ENCODE results near the gene SSTR3. TPM values are rescaled to one million over a fixed set of nuclear protein-coding genes. Genes with fewer than 3 reads are reported as not detected.

Gene SSTR3
- total RNA-seq, 2 experiments from 2014 or later = 3.5 to 3.6 TPM

DNA sequence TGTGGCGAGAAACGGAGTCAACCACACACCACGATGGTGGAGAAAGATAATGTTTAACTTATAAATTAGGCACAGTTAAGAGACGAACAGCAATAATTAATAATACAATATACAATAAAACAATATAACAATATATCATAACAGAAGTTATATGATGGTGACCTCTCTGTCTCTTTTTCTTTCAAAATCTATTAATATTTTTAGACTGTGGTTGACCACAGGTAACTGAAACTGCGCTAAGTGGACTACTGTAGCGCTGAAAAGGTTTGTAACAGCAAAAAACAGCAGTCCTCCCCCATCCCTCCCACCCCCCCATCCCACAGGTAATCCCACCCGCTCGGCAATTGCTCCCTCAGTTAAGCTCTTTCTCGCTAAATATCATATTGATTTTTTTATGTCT, 3.6 kb upstream of the SSTR3 start:
- Mint-ChIP-seq H3K4me3 (no peak overlapping the region), H3K4me1 (ENCODE audit: low read depth) (peaks cover 50% of the 10 kb centered on the region), H3K27me3 (ENCODE audit: low read depth) (no peaks in the 10 kb centered on the region), H3K36me3 (ENCODE audit: low read depth) (peaks cover 28% of the 10 kb centered on the region), H3K9me3 (ENCODE audit: insufficient read depth) (peaks cover under 1% of the 10 kb centered on the region), H3K27ac (no peak overlapping the region)
- ChIA-PET POLR2A (interaction anchor here (1.0 to 12.2 kb wide), 4 partner anchors 14 to 54 kb away, joined by 3 to 249 read pairs (median 47); partner anchors contain the start of gene RAC2), CTCF (interaction anchor here (1.1 to 6.2 kb wide), 5 partner anchors 10 to 45 kb away, joined by 3 to 83 read pairs (median 5); no protein-coding TSS in a partner anchor)
- ATAC-seq (no peak), DNase-seq (no peak)

GRCh38 chr22:37214731-37215030, 2.4 kb upstream of the SSTR3 start:
- H3K9me3 Mint-ChIP-seq (ENCODE audit: insufficient read depth) = no peaks in the 10 kb centered on the region
- H3K36me3 Mint-ChIP-seq (ENCODE audit: low read depth) = peaks cover 19% of the 10 kb centered on the region
- no peaks in the 10 kb centered on the region for H3K27me3 Mint-ChIP-seq (ENCODE audit: low read depth)
- ATAC-seq (no peak), DNase-seq (no peak)
- POLR2A ChIA-PET = interaction anchor here (12.2 kb wide), 1 partner anchor 27 kb away, joined by 249 read pairs; the partner anchor contains the start of gene RAC2
- CTCF ChIA-PET = interaction anchor here (6.2 kb wide), 1 partner anchor 14 kb away, joined by 83 read pairs; no protein-coding TSS in a partner anchor
- H3K4me3 Mint-ChIP-seq = no peak overlapping the region
- peak overlapping the region; percentile 40 for H3K27ac Mint-ChIP-seq
- peaks cover 37% of the 10 kb centered on the region for H3K4me1 Mint-ChIP-seq (ENCODE audit: low read depth)

DNA sequence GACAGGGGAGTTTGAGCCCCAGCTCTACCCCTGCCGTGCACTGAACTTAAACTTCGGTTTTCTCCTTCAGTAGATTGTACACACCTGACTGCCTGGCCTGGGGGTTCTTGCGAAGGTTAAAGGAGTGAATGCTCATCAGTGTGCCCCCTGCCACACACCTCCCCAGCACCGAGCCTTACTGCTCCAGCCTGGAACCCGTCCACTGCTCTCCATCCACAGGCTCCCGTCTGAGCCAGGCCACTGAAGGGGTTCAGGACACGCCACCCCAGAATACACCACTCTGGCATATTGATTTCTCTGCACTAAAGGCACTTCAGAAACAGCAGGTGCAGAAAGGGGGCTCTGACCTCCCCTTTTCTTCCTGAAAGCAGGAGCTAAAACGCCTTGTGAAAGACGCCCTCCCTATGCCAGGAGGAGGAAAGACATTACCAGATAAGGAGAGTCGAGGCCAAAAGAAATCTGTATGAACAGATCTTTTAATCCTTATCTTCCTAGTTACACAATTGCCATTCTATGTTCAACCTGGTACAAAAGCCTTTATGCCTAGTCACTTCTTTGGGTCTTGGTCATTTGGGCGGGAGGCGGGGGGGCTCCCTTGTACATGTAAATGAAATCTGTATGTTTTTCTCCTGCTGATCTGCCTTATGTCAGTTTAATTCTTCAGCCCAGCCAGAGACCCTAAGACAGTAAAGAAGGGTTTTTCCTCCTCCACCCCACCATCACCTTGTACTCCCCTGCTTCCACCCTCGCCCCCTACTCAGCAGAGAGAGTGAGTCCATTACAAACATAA, 1.9 kb upstream of the SSTR3 start:
- no peaks in the 10 kb centered on the region for H3K9me3 Mint-ChIP-seq (ENCODE audit: insufficient read depth)
- DNase-seq (no peak), ATAC-seq (no peak)
- ChIA-PET CTCF (no interaction called here), POLR2A (no interaction called here)
- no peaks in the 10 kb centered on the region for H3K27me3 Mint-ChIP-seq (ENCODE audit: low read depth)
- peaks cover 19% of the 10 kb centered on the region for H3K36me3 Mint-ChIP-seq (ENCODE audit: low read depth)
- H3K4me3 Mint-ChIP-seq = no peak overlapping the region
- peak overlapping the region; percentile 40 for H3K27ac Mint-ChIP-seq
- H3K4me1 Mint-ChIP-seq (ENCODE audit: low read depth) = peaks cover 32% of the 10 kb centered on the region

DNA sequence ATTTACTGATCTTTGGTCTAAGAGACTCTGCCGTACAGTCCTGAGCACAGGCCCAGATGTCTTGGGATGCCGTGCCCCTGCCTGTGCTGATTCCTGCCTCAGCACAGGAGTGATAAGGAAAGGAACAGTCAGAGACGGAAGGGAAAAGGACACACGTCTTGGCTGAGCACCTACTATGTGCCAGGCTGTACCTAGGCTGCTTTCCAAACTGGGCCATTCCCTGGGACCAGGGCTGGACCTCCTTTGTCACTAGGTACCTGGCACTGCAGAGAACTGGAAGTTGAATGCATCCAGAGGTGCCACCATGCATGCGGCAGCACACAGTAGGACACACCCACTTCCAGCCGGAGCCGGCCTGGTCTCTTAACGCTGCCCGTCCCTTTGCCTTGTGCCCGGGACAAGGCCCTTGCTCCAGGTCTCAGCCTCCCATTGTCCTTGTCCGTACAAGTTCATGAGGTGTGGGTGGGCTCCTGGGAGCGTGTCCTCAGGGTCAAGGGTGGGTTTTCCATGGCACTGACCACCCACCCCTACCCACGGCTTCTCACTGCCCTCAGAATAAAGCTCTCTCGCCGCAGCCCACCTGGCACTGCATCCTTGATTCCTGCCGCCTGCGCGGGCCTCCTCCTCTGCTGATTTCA, 1.1 kb upstream of the SSTR3 start:
- H3K4me1 Mint-ChIP-seq (ENCODE audit: low read depth) = peaks cover 28% of the 10 kb centered on the region
- H3K27ac Mint-ChIP-seq = no peak overlapping the region
- H3K9me3 Mint-ChIP-seq (ENCODE audit: insufficient read depth) = no peaks in the 10 kb centered on the region
- no peak for DNase-seq
- ChIA-PET CTCF (no interaction called here), POLR2A (no interaction called here)
- H3K27me3 Mint-ChIP-seq (ENCODE audit: low read depth) = no peaks in the 10 kb centered on the region
- ATAC-seq = no peak
- H3K36me3 Mint-ChIP-seq (ENCODE audit: low read depth) = peaks cover 19% of the 10 kb centered on the region
- no peak overlapping the region for H3K4me3 Mint-ChIP-seq

DNA sequence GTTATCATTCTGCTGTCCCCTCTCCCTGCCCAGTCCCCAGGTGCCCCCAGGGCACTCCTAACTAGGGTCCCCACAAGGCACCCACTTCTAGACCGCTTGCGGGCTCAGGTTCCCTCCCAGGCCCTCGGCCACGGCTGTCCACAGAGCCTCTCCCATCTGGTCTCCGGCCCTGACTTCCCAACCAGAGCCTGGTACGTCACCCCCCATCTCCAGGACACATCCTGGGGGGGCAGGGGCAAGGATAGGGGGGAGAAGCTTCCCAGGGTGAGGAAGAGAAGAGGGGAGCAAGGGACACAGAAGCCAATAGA, 457 bp downstream of the SSTR3 start:
- ChIA-PET CTCF (interaction anchor here (5.4 kb wide), 1 partner anchor 12 kb away, joined by 34 read pairs; no protein-coding TSS in a partner anchor), POLR2A (no interaction called here)
- Mint-ChIP-seq H3K27me3 (ENCODE audit: low read depth) (no peaks in the 10 kb centered on the region), H3K9me3 (ENCODE audit: insufficient read depth) (no peaks in the 10 kb centered on the region), H3K27ac (no peak overlapping the region), H3K4me1 (ENCODE audit: low read depth) (peaks cover 29% of the 10 kb centered on the region), H3K36me3 (ENCODE audit: low read depth) (peaks cover 10% of the 10 kb centered on the region), H3K4me3 (no peak overlapping the region)
- ATAC-seq (no peak), DNase-seq (no peak)

DNA sequence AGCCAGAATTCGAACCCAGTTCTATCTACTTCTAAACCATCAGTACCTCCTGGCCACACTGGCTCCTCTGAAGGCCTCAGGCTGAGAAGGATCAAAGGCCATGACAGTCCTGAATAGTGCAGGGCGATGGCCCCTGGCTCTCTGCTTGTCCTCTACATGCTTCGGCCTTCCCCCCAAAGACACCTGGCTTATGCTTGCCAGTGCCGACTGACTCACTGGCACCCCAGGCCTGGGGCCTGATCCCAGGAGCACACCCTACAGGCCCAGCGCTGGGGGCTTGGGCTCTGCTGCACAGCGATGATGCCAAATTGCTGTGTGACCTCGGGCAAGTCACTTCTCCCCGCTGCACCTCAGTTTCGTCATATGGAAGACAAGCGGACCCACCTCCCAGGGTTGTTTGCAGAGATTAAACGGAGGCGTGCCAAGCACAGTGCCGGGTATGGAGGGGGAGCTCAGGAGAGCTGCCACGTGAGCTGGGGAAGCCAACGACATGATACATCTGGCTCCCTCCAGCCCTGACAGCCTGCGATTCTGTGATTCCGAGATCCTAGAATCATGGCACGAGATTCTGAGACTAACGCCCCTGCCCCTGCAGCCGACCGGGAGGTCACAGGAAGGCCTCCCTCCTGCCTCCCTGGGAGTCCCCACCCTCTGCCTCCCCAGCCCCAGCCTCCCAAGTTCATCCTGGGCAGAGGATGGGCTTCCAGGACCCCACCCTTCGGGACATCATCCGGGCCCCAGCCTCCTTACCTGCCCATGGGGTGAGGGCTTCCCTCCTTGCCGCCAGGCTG, 1.0 kb downstream of the SSTR3 start:
- H3K9me3 Mint-ChIP-seq (ENCODE audit: insufficient read depth) = no peaks in the 10 kb centered on the region
- H3K4me1 Mint-ChIP-seq (ENCODE audit: low read depth) = peaks cover 26% of the 10 kb centered on the region
- H3K27me3 Mint-ChIP-seq (ENCODE audit: low read depth) = no peaks in the 10 kb centered on the region
- H3K4me3 Mint-ChIP-seq = no peak overlapping the region
- ATAC-seq = no peak
- ChIA-PET CTCF (interaction anchor here (0.7 to 5.4 kb wide), 3 partner anchors 11 to 34 kb away, joined by 3 to 34 read pairs (median 3); no protein-coding TSS in a partner anchor), POLR2A (interaction anchor here (1.0 kb wide), 1 partner anchor 17 kb away, joined by 5 read pairs; no protein-coding TSS in a partner anchor)
- H3K27ac Mint-ChIP-seq = no peak overlapping the region
- H3K36me3 Mint-ChIP-seq (ENCODE audit: low read depth) = peaks cover 12% of the 10 kb centered on the region
- no peak for DNase-seq

DNA sequence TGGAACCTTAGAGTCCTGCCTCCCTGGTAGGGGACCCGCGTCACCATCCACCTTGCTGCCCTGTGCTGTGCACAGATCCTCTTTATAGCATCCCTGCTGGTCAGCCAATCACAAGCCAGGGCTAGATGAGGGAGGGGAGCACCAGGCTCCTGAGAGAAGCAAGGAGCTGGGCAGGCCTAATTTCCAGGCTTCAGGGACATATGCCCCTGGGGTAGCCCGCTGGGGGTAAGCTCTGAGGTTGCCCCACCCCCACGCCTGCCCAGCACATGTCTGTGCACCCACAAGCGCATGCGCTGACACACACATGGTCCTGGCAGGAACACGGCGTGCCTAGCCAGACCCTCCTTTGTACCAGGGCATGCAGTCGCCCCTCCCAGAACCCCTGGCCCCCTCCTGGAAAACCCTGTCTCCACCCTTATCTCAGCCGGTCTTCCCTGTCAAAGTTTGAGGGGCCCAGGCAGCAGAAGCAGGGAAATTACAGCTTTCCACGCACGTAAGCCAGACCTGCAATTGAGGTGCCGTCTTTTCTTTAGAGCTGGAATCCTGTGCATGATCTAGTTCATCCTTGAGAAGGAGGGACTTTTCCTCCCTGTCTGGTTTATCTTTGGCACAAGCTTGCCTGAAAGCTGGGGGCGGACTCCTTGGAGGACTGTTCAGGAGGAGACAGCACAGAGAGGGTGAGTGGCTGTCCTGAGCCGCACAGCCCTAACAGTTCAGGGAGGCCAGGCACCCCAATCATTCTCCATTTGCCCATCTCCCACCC, 2.1 kb downstream of the SSTR3 start:
- Mint-ChIP-seq H3K36me3 (ENCODE audit: low read depth) (peaks cover 6% of the 10 kb centered on the region), H3K9me3 (ENCODE audit: insufficient read depth) (no peaks in the 10 kb centered on the region), H3K4me1 (ENCODE audit: low read depth) (peaks cover 19% of the 10 kb centered on the region), H3K27ac (no peak overlapping the region), H3K27me3 (ENCODE audit: low read depth) (no peaks in the 10 kb centered on the region), H3K4me3 (no peak overlapping the region)
- ATAC-seq (no peak), DNase-seq (no peak)
- CTCF ChIA-PET = interaction anchor here (1.2 to 5.4 kb wide), 4 partner anchors 9 to 50 kb away, joined by 3 to 34 read pairs (median 4); no protein-coding TSS in a partner anchor
- POLR2A ChIA-PET = interaction anchor here (1.0 to 1.1 kb wide), 3 partner anchors 11 to 32 kb away, joined by 3 to 6 read pairs (median 5); no protein-coding TSS in a partner anchor

DNA sequence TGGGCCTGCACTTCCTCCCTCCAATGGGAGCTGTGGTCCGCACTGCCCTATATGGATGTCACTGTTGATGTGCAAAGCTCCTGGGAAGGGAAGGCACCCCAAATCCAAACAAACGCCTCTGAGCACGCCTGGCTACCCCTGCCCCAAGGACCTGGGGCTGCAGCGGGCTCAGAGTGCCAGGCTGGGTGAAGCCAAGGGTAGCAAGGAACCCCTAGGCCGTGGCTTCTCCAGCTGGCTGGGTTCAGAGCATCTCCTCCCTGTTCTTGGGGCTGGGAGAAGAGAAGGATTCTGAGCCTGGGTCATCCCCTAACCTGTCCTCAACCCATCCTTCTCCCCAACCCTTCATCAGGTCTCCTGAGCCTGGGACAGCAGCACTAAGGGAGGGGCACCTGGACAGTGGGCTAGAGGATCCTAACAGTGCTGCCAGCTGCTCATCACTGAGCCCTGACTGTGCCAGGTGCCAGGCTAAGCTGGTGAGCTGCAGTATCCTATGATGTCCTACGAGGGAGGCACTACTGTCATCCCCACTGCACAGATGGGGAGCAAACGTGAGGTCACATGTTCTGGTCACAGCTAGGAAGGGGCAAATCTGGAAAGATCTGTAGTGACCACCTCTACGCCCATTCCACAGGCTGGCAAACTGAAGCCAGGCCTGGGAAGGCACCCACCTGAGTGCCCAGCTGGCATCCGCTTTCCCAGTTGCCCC, 3.0 kb downstream of the SSTR3 start:
- Mint-ChIP-seq H3K9me3 (ENCODE audit: insufficient read depth) (no peaks in the 10 kb centered on the region), H3K27ac (peak overlapping the region; percentile 46), H3K4me1 (ENCODE audit: low read depth) (peaks cover 19% of the 10 kb centered on the region), H3K4me3 (no peak overlapping the region), H3K36me3 (ENCODE audit: low read depth) (peaks cover 6% of the 10 kb centered on the region), H3K27me3 (ENCODE audit: low read depth) (no peaks in the 10 kb centered on the region)
- DNase-seq (no peak), ATAC-seq (no peak)
- CTCF ChIA-PET = interaction anchor here (0.8 to 5.4 kb wide), 5 partner anchors 8 to 61 kb away, joined by 3 to 34 read pairs (median 5); no protein-coding TSS in a partner anchor
- POLR2A ChIA-PET = interaction anchor here (0.6 to 1.1 kb wide), 4 partner anchors 9 to 33 kb away, joined by 3 to 6 read pairs (median 3); no protein-coding TSS in a partner anchor

GRCh38 chr22:37208401-37209139, 3.7 kb downstream of the SSTR3 start:
- Mint-ChIP-seq H3K27ac (peak overlapping the region; percentile 54), H3K27me3 (ENCODE audit: low read depth) (no peaks in the 10 kb centered on the region), H3K4me3 (no peak overlapping the region), H3K9me3 (ENCODE audit: insufficient read depth) (no peaks in the 10 kb centered on the region), H3K4me1 (ENCODE audit: low read depth) (peaks cover 21% of the 10 kb centered on the region), H3K36me3 (ENCODE audit: low read depth) (peaks cover 6% of the 10 kb centered on the region)
- POLR2A ChIA-PET = interaction anchor here (0.6 to 1.0 kb wide), 3 partner anchors 9 to 34 kb away, joined by 3 read pairs; no protein-coding TSS in a partner anchor
- DNase-seq (no peak), ATAC-seq (peak; percentile 17)
- CTCF ChIA-PET = interaction anchor here (0.8 to 5.4 kb wide), 3 partner anchors 8 to 60 kb away, joined by 3 to 34 read pairs (median 6); no protein-coding TSS in a partner anchor

DNA sequence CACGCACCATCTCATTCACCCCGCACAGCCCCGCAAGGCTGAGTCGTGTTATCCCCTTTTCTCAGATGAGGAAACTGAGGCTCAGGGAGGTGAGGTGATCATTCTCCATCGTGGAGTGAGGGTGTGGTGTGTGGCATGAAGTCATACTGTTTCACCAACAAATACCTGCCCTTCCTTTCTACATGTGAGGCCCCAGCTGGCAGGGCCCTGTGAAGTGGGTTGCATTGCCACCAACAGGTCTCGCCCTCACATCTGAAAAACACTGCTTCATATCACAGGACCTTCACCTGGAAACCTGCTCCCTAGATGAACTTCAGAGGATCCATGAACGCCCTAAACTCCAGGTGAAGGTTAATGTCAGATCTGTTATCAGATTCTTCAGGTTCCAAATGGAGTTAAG, 4.3 kb downstream of the SSTR3 start:
- peak; percentile 28 for ATAC-seq
- Mint-ChIP-seq H3K36me3 (ENCODE audit: low read depth) (peaks cover 3% of the 10 kb centered on the region), H3K4me1 (ENCODE audit: low read depth) (peaks cover 23% of the 10 kb centered on the region), H3K9me3 (ENCODE audit: insufficient read depth) (no peaks in the 10 kb centered on the region), H3K4me3 (no peak overlapping the region), H3K27me3 (ENCODE audit: low read depth) (no peaks in the 10 kb centered on the region), H3K27ac (peak overlapping the region; percentile 54)
- DNase-seq = no peak
- POLR2A ChIA-PET = interaction anchor here (0.8 kb wide), 1 partner anchor 93 kb away, joined by 3 read pairs; no protein-coding TSS in a partner anchor
- CTCF ChIA-PET = interaction anchor here (0.6 to 5.4 kb wide), 3 partner anchors 8 to 268 kb away, joined by 4 to 34 read pairs (median 6); no protein-coding TSS in a partner anchor
